GM19328 (cell line): Measurements from ENCODE around the gene SLC30A1.
"Not testable (repeated sequence)": the region's sequence is repeated elsewhere in the genome, so short reads cannot be mapped to it uniquely, and the experiment has no call there.

ENCODE experiments used
- ATAC-seq: cut with Tn5 transposase; IDR thresholded peaks from one replicate; pipeline ENCODE4 v1.9.1; 2021; ENCODE audit warnings: mild to moderate bottlenecking, moderate library complexity; ENCODE audit not compliant: unreplicated experiment

SLC30A1 gene

GRCh38 chr1:211551638-211552460 lies 27.1 kb downstream of the SLC30A1 start:
- no peak for ATAC-seq

GRCh38 chr1:211549092-211549711 lies 29.8 kb downstream of the SLC30A1 start:
- ATAC-seq, result no peak

DNA sequence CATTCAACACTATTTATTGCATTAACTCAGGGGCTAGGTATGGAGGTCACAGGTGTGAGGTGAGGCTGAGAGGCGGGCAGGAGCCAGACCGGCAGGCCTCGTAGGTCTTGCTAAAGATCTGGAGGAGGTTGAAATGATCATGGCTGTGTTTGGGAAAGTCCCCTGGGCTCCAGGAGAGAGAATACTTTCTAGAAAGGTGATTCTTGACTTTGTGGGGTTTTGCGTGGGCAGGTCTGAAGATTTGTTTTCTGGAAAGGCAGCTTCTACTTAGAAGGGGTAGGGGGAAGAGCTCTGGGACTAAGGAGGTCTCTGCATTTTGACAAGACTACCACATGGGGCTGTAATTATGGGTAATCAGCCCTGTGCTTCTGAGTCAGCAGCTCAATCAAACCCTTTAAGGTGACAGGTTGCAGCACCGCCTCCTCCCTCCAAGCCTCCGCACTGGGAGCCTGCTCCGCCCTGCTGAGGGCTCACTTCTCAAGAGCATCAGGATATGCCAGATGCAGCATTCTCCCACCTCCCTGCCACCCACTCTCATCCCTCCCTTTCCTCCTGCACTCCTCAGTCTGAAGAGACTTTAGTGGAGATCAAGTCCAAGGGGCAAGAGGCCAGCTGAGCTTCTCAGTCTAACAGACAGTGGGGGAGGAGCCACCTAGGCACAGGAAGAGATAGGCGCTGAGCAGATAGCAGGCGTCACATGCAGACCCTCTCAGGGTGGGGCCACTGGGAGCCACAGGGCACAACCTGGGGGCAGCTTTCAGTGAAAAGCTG lies 30.5 kb downstream of the SLC30A1 start:
- no peak for ATAC-seq

- ATAC-seq, result no peak
These were observed 31.3 kb downstream of the SLC30A1 start for GRCh38 chr1:211547710-211548109.

DNA sequence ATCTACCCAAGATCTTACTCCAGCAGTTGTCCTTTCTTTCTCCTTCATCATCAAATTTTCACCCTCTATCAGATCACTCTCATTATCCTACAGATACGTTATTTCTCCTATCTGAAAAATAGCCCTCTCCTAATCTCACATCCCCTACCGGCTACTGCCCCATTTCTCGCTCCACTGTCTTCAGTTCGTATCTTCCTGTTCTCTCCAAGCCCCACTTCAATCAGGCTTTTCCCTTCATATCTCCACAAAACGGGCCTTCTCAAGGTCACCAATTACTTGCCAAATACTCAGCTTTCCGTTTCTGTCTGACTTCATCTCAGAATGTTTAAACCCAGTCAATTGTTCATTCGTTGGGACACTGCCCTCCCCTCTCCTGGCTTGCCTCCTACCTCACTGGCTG lies 32.4 kb downstream of the SLC30A1 start:
- no peak for ATAC-seq

DNA sequence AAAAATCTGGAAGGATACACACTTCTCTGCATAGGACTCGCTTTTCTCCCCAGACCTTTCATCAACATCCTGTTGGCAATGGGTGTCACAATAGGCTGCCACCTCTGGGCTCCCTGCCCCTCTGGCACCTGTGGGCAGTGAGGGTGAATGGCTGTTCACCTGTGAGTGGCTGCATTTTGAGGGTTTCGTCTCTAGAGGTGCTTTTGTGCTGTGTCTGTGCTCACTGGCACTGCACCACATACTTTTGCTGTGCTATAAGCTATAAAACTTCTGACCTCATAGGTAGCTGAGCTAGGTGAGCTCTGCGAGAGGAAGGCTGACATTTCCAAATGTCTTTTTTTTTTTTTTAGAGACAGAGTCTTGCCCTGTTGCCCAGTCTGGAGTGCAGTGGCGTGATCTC lies 35.9 kb downstream of the SLC30A1 start:
- ATAC-seq, result no peak

GRCh38 chr1:211541720-211542477 lies 37.1 kb downstream of the SLC30A1 start:
- no peak for ATAC-seq

- ATAC-seq, result no peak
These were observed 37.7 kb downstream of the SLC30A1 start for GRCh38 chr1:211541278-211541677.

DNA sequence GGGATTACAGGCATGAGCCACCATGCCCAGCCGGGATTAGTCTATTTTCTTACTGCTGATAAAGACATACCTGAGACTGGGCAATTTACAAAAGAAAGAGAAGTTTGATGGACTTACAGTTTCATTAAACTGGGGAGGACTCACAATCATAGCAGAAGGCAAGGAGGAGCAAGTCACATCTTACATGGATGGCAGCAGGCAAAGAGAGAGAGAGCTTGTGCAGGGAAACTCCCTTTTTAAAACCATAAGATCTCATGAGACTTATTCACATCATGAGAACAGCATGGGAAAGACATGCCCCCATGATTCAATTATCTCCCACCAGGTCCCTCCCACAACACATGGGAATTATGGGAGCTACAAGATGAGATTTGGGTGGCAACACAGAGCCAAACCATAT lies 38.1 kb downstream of the SLC30A1 start:
- not testable (repeated sequence) for ATAC-seq

DNA sequence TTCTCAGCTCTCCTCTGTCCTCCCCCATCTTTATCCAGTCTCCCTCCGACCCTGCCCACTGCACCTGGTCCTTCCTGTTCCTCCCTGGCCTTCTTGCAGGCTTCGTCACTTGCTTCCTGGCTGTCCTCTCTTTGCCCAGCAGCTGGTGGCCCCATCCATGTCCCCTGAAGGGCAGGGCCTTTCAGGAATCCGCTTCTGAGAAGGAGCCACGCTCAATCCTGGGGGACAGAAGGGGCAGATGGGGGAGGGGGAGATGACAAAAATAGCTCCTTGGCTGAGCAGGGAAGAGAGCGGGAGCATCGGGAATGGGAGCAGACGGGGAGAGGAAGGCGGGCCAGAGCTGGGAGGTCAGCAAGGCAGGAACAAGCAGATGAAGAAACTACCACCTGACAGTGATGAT lies 40.7 kb downstream of the SLC30A1 start:
- no peak for ATAC-seq

DNA sequence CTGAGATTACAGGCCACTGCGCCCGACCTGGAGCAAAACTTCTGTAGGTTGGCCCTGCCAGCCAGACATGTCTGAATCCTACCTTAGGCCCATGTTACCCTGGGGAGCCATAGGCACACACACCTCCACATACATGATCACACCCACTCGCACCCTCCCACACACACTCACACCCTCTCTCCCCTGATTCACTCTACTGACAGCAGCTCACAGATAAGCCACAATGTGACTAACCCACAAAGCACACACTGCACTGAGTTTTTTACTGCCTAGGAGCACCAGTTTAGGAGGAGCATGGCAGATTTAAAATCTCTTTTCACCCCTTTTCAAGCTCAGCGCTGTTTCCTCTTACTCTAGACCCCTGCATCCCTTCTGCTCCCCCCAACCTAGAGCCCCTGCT lies 41.7 kb downstream of the SLC30A1 start:
- ATAC-seq, result no peak

- no peak for ATAC-seq
These were observed 42.4 kb downstream of the SLC30A1 start for GRCh38 chr1:211536606-211537005.

- ATAC-seq, result no peak
These were observed 43.6 kb downstream of the SLC30A1 start for GRCh38 chr1:211535346-211535745.

GRCh38 chr1:211534545-211535291 lies 44.2 kb downstream of the SLC30A1 start:
- ATAC-seq, result no peak

GRCh38 chr1:211532088-211532444 lies 46.9 kb downstream of the SLC30A1 start:
- ATAC-seq, result no peak

DNA sequence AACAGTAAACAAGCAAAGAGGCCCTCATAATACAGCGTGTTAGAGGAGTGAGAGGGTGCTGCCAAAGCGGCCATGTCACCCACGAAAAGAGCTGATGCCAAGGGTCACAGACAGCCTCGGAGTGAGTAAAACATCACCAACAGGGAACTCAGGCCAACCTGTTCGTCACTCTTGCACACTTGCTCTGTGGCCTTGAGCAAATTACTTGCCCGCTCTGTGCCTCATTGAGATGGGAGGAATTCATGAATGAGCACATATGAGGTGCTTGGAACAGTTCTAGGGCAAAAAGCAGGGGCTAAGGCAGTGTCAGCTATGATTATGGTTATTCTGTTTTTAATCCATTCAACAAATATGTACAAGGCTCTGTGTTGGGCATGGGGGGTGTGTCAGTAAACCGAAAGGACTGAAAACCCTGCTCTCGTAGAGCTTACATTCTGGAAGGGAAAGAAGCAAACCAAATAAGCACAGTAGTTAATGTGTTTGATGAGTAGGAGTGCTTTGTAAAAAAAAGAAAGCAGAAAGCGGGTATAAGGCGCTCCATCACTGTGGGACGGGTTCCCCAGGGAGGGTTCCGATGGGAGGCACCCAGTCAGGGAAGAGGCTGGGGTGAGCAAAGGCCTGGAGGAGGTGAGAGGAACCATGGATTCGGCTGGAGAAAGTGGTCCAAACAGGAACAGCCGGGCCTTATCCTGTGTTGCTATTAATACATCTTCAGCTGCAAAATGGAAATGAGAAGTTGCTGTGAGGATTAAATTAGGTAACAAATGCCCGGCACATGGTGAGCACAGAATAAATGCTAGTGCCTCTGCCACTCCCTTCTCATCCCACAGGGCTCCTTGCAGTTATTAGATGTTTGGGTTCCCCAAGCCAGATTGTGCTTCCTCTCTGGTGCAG lies 47.5 kb downstream of the SLC30A1 start:
- no peak for ATAC-seq

- ATAC-seq, result no peak
These were observed 48.9 kb downstream of the SLC30A1 start for GRCh38 chr1:211530102-211530501.

GRCh38 chr1:211529453-211529852 lies 49.5 kb downstream of the SLC30A1 start:
- no peak for ATAC-seq

DNA sequence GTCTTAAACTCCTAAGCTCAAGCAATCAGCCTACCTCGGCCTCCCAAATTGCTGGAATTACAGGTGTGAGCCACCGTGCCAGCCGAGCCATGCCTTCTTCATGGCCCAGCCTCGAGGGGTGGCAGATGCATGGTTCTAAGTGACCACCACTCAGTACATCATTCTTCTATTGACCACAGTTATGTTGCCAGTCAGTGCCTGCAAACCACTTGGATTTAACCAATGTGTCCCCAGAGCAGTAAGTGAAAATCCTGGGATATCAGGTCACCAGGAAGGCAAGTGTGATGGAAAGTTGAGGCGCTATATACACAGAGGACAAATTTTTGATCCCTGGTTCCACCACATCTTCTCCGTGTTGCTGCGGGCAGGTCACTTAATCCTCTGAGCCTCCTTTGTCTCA lies 50.0 kb downstream of the SLC30A1 start:
- no peak for ATAC-seq
